ENCODE data around the gene SMPD2. TPM values are rescaled to one million over a fixed set of nuclear protein-coding genes. Genes with fewer than 3 reads are reported as not detected.
A peak's percentile ranks its signal among the peaks of the same experiment; 100 is the strongest.

The SMPD2 gene
- total and polyA plus RNA-seq, 2 of the 4 experiments (the other 2 are of a cell fraction) = 7.7 to 9.0 TPM

- ATAC-seq (ENCODE audit: low read depth) = peak; percentile 67
- Histone ChIP-seq H2AK9ac (replicated peaks; ENCODE audit: low read depth, low read length, poor library complexity) (no peak overlapping the region), H3K27me3 (ENCODE audit: control insufficient read depth, insufficient read depth, low read length) (peaks cover 5% of the 10 kb centered on the region), H4K20me1 (ENCODE audit: insufficient read depth, low read length) (no peaks in the 10 kb centered on the region), H4K5ac (ENCODE audit: low read depth, low read length) (no peak overlapping the region), H3K9me1 (ENCODE audit: insufficient read depth, low read length) (no peaks in the 10 kb centered on the region), H2BK5ac (ENCODE audit: low read depth, low read length, poor library complexity, severe bottlenecking) (no peak overlapping the region), H3K27ac (ENCODE audit: insufficient read depth, low read length) (no peak overlapping the region), H3K4ac (ENCODE audit: low read depth, low read length) (no peak overlapping the region), H3K9ac (ENCODE audit: low read depth, low read length) (no peak overlapping the region), H3K23ac (ENCODE audit: low read depth, low read length) (no peak overlapping the region), H3K4me2 (ENCODE audit: low read depth, low read length) (no peak overlapping the region), H2BK120ac (ENCODE audit: low read depth, low read length) (no peak overlapping the region), H3K4me1 (ENCODE audit: control insufficient read depth, insufficient read depth, low read length) (no peaks in the 10 kb centered on the region), H4K91ac (ENCODE audit: insufficient read depth, low read depth, low read length) (no peak overlapping the region), H3K9me3 (ENCODE audit: control insufficient read depth, insufficient read depth, low read length) (no peaks in the 10 kb centered on the region), H3K79me1 (ENCODE audit: low read depth in 1 of 2, low read length in 2 of 2) (no peaks in the 10 kb centered on the region), H2AK5ac (ENCODE audit: low read depth, low read length) (no peak overlapping the region), H4K8ac (ENCODE audit: low read depth in 2 of 2, low read length in 2 of 2) (no peak overlapping the region), H3K18ac (ENCODE audit: low read depth, low read length) (no peak overlapping the region), H2BK20ac (ENCODE audit: low read depth, low read length) (no peak overlapping the region), H2BK15ac (ENCODE audit: low read depth, low read length) (no peak overlapping the region), H3K4me3 (ENCODE audit: insufficient read depth, low read depth, low read length) (no peak overlapping the region), H3K14ac (replicated peaks; ENCODE audit: low read depth, low read length) (no peak overlapping the region), H2AFZ (replicated peaks; ENCODE audit: low read length, poor library complexity) (no peak overlapping the region), H3K36me3 (ENCODE audit: control insufficient read depth, insufficient read depth, low read length) (no peaks in the 10 kb centered on the region), H3K56ac (ENCODE audit: extremely low read depth, insufficient read depth, low read length) (no peak overlapping the region)
- DNase-seq = peak; percentile 29
- TF ChIP-seq, protein P1, sequence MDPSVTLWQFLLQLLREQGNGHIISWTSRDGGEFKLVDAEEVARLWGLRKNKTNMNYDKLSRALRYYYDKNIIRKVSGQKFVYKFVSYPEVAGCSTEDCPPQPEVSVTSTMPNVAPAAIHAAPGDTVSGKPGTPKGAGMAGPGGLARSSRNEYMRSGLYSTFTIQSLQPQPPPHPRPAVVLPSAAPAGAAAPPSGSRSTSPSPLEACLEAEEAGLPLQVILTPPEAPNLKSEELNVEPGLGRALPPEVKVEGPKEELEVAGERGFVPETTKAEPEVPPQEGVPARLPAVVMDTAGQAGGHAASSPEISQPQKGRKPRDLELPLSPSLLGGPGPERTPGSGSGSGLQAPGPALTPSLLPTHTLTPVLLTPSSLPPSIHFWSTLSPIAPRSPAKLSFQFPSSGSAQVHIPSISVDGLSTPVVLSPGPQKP (IDR thresholded peaks at IDR 0.05; ENCODE audit: borderline replicate concordance, low read depth, low read length) = no peak
- in situ Hi-C loops (cut with MboI; ENCODE audit: low sequenced_read_pairs) (no loop called here), intact Hi-C loops (cut with micrococcal nuclease) (no loop called here), dilution Hi-C loops (cut with HindIII; ENCODE audit: low sequenced_read_pairs, unreplicated experiment) (no loop called here)
- ChIA-PET CTCF (interaction anchor here (0.6 kb wide), 1 partner anchor 851 kb away, joined by 5 read pairs; no protein-coding TSS in a partner anchor), POLR2A (ENCODE audit: unreplicated experiment) (no interaction called here)
- WGBS, 2 experiments (ENCODE audit: extremely low coverage in 2 of 2, insufficient read length in 1 of 2) = no CpG with 5 or more reads among the region's 5 CpGs
- no TSS peak for BruUV-seq (replicated peaks)
Measured at GRCh38 chr6:109491207-109491938, 50.8 kb downstream of the SMPD2 start.

Other genes with a start within 250 kb of the SMPD2 start
- 127 and 150 TPM in 2 replicates for gene CD164, start 58.3 kb upstream of the SMPD2 start, total RNA-seq (2012; rRNA removed)
- gene CD164, start 58.3 kb upstream of the SMPD2 start, polyA plus RNA-seq (2012; rRNA removed) = 146 and 148 TPM in 2 replicates
- gene PPIL6, start 96 bp upstream of the SMPD2 start, total RNA-seq (2012; rRNA removed) = 0.18 and 1.4 TPM in 2 replicates
- 0.07 and 0.15 TPM in 2 replicates for gene PPIL6, start 96 bp upstream of the SMPD2 start, polyA plus RNA-seq (2012; rRNA removed)
- 28.6 and 30.5 TPM in 2 replicates for gene MICAL1, start 15.0 kb downstream of the SMPD2 start, total RNA-seq (2012; rRNA removed)
- 57.1 and 59.1 TPM in 2 replicates for gene MICAL1, start 15.0 kb downstream of the SMPD2 start, polyA plus RNA-seq (2012; rRNA removed)
- 7.9 and 10.3 TPM in 2 replicates for gene ZBTB24, start 42.5 kb downstream of the SMPD2 start, total RNA-seq (2012; rRNA removed)
- gene ZBTB24, start 42.5 kb downstream of the SMPD2 start, polyA plus RNA-seq (2012; rRNA removed) = 2.1 and 2.3 TPM in 2 replicates

Measured in IMR-90 (cell line).